Activated CD8-positive, alpha-beta memory T cell treated with anti-CD3 and anti-CD28 coated beads for 4 hours (primary cell): ENCODE data around the gene ASIC2.

ENCODE experiments used
- DNase-seq, 2 donors: peaks; one replicate each; pipeline ENCODE4 v3.0.0-alpha.2; 2020; ENCODE audit warnings: low read depth in 2 of 2

The ASIC2 gene

DNA sequence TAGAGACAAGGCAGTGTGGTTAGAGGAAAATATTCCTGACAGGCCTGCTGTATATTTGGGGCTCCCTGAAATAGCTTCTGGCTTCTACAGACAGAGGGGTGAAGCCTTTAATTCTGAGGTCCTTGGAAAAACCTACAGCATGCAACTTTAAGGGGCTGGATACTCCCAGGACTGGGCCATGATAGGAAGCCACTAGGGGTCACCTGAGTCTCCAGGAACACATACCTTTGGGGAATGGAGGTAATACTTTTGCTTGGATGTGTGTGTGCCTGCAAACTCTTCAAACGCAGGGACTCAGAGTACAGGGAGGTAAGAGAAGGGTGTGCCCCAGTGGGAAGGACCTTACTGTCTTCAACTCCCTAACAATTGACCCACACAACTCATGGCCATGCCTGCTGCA is 4.1 kb downstream of the ASIC2 start:
- DNase-seq: no peak

GRCh38 chr17:33287096-33287725 is 5.9 kb downstream of the ASIC2 start:
- no peak for DNase-seq

DNA sequence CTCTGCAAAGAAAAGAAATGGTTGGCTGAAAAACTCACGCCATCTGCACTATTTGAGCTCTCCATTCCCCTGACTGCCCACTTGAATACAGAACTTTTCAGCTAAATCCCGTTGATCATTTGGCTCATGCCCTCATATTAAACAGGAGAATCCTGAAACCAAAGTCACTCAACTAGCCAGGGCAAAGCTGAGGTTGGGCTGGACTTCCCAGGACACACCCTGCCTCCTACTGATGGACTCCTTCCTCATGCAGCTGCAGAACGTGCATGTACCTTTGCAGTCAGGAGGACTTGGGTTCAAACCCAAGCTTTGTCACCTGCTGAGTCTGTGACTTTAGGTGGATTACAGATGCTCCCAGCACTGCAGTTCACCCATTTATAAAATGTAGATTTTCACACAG is 7.7 kb downstream of the ASIC2 start:
- DNase-seq: no peak

DNA sequence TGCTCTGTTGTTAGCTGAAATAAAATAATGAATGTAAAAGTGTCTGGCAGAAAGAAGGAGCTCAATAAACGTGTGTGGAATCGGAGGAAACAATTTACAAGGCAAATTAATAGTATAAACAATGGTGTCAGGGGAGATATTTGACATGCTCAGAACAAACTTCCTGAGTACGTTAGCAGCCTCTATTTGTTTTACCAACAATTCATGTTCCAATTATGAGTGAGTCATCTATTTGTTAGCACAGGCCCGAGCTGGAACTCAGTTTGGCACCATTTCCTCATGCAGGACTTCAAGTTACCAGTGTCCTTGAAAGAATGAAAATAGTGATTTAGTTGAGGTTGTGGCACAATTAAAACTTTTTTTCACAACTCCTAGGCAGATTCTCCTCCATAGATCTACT is 9.1 kb downstream of the ASIC2 start:
- no peak for DNase-seq

DNA sequence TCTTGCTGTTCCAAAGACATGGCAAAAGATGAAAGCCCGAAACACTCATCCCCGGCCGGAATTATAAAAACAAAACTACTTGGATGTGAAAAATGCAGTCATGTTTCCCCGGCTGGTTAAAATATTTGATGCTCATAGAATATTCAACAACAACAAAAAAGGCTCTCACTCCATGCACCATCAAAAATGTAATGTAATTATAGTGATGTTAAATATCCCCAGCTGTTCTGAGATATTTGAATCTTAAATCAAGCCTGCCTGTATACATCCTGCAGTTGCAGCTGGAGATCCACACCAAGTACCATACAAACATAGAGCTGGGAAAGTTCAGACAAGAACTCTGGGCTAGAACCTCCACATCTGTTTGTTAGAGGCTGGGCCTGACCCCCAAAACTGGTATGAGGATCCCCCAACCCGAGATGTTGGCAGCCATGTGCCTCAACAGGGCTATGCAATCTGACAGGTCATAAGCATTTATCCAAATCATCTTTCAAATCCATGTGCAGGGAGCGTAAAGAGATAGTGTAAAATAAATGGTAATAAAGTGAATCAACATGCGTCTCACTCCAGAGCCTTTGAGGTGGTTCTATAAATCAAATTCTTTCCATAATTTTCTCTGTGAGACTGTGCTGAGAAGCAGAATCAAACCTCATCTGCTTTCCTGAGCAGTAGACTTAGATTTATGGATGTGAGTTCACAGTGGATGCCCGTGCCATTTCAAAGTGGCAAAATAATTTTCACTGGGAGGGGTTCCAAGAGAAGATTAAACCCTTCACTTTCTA is 12.7 kb downstream of the ASIC2 start:
- DNase-seq: no peak

DNA sequence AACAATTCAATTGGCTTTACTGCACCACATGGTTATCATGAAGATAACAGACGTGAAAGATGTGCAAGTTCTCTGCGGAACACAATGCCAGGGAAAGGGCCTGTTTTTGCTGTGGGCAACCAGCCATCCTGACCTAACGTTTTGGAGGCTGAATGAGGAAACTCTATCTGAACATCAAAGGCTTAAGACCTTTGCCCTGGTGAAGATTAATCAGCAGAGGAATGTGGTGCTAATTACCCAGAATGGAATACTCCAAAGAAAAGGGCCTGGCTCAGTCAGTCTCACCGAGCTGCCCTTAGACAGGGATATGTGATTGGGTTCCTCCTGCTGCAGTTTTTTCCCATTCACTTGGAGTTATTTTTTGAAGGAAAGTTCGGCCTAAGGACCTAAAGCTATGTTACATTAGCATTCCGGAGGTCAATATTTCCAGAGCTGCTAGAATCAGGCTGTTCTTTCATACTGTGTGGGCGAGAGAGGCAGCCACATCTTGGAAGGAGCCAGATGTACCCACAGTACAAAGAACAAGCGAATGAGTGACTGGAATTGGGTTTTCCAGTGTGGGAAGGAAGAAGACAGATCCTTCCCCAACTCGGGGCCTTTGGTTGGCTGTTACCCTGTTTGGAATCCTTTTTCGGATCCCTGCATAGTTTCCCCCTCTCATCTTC is 15.5 kb downstream of the ASIC2 start:
- DNase-seq: no peak

GRCh38 chr17:33273743-33274410 is 19.2 kb downstream of the ASIC2 start:
- no peak for DNase-seq

GRCh38 chr17:33273271-33273670 is 19.8 kb downstream of the ASIC2 start:
- DNase-seq: no peak

DNA sequence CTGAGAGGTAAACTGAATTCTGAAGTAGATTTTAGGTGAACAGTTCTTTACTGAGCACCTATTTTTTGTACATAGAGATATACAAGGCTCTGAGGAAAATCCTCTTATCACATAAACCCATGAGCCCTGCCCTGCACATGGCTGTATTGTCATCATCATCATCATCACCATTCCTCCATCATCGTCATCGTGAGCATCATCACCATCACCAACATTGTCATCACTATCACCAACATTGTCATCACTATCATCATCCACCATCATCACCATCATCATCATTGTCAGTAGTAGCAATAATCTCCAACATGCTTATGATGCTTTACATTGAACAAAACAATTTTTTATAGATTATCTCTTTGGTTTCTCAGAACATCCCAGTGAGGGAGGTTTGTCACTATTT is 20.7 kb downstream of the ASIC2 start:
- DNase-seq: no peak

GRCh38 chr17:33269337-33270060 is 23.6 kb downstream of the ASIC2 start:
- DNase-seq: no peak

GRCh38 chr17:33267851-33268548 is 25.1 kb downstream of the ASIC2 start:
- DNase-seq: no peak

DNA sequence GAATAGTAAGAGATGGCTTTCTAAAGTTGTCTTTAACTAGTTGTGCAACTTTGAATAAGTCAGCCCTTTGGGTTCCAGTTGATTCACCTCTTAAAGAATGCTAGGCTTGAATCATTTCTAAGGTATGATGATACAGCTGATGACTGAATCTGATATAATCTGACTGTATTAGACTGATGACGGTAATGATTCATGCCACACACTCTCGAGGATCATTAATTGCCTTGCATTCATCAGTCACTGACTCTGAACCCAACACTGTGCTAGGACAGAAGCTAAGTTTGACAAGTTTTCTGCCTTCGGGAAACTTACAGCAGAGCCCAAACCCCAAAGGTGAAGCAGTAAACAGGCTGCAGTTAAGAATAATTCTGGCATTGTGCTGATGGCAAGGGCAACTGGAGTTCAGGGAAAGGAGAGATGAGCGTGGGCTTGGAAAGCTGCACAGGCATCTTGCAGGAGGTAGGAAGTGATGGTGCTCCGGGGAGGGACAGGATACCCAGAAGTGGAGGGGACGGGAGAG is 25.8 kb downstream of the ASIC2 start:
- no peak for DNase-seq

DNA sequence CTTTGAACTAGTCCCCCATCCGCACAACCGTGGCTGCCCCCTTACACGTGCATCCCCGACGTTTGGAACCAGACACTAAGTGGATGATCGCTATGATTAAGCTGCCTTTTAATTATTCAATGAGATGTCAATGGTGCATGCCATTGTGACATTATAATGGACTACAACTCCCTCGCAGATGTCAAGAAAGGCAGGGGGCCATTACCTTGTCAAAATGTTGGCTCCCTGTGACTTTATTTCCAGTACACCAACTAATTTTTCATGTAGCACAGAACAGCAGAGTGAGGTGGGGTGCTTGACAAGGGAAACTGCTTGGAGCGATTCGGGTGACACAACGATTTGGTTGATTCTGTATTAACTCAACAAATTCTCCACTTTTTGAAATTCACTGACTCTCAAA is 26.5 kb downstream of the ASIC2 start:
- no peak for DNase-seq

DNA sequence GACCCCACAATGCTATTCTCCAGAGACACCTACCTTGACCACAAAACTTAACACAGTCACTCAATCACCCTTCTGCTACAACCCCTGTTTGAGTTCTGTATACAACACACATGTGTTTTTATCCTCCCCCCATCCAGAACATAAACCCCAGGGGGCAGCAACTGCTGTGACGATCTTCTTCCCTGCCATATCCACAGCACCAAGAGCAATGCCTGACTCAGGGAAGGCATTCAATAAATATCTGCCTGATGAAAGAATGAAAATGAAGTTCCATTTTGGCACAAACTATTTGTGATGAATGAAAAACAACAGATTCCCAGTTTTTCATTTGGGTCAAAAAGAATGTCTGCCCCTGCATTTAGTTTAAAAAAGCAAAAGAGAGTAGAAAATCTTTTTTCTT is 27.0 kb downstream of the ASIC2 start:
- DNase-seq: no peak

GRCh38 chr17:33263396-33263795 is 29.7 kb downstream of the ASIC2 start:
- DNase-seq: no peak

DNA sequence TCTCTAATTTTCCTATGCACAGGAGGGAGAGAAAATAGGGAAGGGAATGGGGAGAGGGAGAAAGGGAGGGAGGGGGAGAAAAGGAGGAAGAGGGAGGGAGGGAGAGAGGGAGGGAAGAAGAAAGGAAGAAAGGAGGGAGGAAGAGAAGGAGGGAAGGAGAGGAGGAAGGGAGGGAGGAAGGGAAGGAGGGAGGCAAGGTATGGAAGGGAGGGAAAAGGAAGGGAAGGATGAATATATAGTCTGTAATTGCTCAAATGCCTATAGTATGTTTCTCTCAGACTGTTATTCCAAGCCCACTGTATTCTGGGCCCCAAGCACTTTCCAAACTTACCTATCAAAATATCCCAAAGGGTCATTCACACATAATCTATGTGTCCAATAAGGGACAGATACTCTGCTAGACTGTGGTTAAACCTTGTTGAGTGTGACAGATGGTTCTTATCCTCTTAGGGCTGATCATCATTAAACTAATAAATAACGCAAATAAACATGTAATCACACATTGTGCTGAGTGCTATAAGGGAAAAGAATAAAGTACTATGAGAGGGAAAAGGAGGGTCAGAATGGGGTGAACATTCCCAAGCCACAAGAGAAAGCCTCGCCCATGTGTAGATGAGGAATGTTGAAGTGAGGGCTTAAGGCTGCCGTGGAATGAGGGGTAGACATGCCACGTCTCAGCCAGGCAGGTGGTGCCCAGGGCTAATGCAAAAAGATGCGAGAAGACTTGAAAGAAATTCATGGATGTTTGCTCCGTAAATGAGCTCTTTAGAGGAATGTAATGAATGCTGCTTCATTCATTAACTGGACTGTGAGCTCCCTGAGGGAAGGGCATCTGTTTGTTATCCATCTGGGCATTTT is 30.6 kb downstream of the ASIC2 start:
- no peak for DNase-seq

GRCh38 chr17:33261820-33262219 is 31.3 kb downstream of the ASIC2 start:
- no peak for DNase-seq

DNA sequence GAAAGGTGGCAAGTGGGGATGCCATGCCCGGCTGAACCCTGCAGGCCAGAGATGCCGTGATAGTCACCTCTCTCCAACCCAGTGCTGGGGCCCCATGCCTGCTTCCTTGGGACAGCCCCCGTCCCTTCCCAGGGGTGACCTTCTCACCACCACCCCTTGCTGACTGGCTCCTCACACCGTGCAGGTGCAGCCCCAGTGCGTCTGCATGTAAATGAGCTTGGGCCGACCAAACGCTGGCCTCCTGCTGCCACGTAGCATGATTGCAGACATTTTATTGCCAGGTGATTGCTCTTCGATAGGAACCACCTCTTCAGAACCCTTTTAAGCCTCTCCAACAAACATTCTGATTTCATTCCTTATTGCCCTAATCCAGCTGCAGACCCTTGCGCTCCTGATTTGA is 32.5 kb downstream of the ASIC2 start:
- DNase-seq: no peak

DNA sequence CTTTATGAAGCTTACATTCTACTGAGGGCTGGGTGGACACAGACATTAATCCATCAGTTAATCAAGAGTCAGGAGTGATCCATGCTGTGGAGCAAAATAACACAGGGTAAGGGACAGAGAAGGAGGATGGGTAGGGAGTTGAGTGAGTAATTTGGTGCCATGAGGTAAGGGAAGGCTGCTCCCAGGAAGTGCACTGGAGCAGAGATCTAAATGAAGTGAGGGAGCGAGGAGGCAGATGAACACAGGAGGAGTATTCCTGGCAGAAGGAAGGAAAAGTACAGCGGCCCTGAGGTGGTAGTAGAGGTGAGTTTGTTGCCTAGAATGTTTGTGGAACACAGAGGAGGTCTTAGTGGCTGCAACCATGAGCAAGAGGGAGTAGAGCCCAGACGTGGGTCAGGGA is 34.8 kb downstream of the ASIC2 start:
- no peak for DNase-seq

DNA sequence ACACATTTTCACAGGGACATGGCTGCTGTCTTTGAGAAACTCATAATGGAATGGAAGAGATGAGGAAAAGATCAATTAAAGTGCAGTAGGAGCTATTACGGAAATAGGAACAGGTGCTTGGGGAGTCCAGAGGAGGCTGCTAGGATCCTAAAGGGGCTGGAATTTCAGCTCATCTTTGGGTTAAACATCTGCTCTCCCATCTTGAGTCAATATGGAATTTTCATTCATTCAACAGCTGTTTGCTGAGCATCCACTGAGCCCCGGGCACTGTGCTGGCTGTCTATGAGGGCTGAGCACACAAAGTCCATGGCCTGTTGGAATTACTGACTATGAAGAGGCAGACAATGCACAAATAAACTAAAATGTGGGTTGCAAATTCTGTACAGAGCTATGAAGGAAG is 47.9 kb downstream of the ASIC2 start:
- DNase-seq: no peak
